ENCODE measurements around the gene RSAD2. TPM values are rescaled to one million over a fixed set of nuclear protein-coding genes. Genes with fewer than 3 reads are reported as not detected.

The RSAD2 gene
- total RNA-seq, 1 donor from 2014 or later, result 25.7 TPM

- H3K27me3 ChIP-seq, result no peaks in the 10 kb centered on the region
- no peak overlapping the region for H3K4me3 ChIP-seq
- intact Hi-C loops (cut with DNase I), result loop anchor here (10.0 kb wide), 1 partner anchor 109 kb away; no protein-coding TSS in a partner anchor
- no peaks in the 10 kb centered on the region for H3K36me3 ChIP-seq
- ATAC-seq, result no peak
- no peak for TF ChIP-seq CTCF (IDR thresholded peaks at IDR 0.05)
- H3K9me3 ChIP-seq, result no peaks in the 10 kb centered on the region
- H3K4me1 ChIP-seq, result peaks cover 4% of the 10 kb centered on the region
- DNase-seq, result no peak
- H3K27ac ChIP-seq, result no peak overlapping the region
These were observed 37.8 kb downstream of the RSAD2 start for GRCh38 chr2:6915399-6915798.

GRCh38 chr2:6916224-6916623, 38.6 kb downstream of the RSAD2 start:
- Histone ChIP-seq H3K9me3 (no peaks in the 10 kb centered on the region), H3K36me3 (no peaks in the 10 kb centered on the region), H3K4me3 (no peak overlapping the region), H3K27me3 (no peaks in the 10 kb centered on the region), H3K27ac (no peak overlapping the region), H3K4me1 (peaks cover 4% of the 10 kb centered on the region)
- TF ChIP-seq CTCF (IDR thresholded peaks at IDR 0.05), result no peak
- intact Hi-C loops (cut with DNase I), result loop anchor here (10.0 kb wide), 1 partner anchor 109 kb away; no protein-coding TSS in a partner anchor
- no peak for ATAC-seq
- DNase-seq, result no peak

GRCh38 chr2:6916736-6917070, 39.1 kb downstream of the RSAD2 start:
- Histone ChIP-seq H3K36me3 (no peaks in the 10 kb centered on the region), H3K4me3 (peak overlapping the region; percentile 21), H3K9me3 (no peaks in the 10 kb centered on the region), H3K27ac (no peak overlapping the region), H3K4me1 (peaks cover 4% of the 10 kb centered on the region), H3K27me3 (no peaks in the 10 kb centered on the region)
- TF ChIP-seq CTCF (IDR thresholded peaks at IDR 0.05), result no peak
- DNase-seq (no peak), ATAC-seq (no peak)
- intact Hi-C loops (cut with DNase I), result loop anchor here (10.0 kb wide), 1 partner anchor 108 kb away; no protein-coding TSS in a partner anchor

GRCh38 chr2:6917071-6917760, 39.6 kb downstream of the RSAD2 start, which contains the start of gene RNF144A:
Gene RNF144A, plus strand, starts transcription at chr2:6917412. Its CDS starts 79,515 bp downstream, at chr2:6996927.
- Histone ChIP-seq H3K27ac (peak within 1 kb of the TSS; percentile 24), H3K27me3 (no peaks in the 10 kb centered on the region), H3K36me3 (no peaks in the 10 kb centered on the region), H3K4me3 (peak within 1 kb of the TSS; percentile 62), H3K4me1 (peaks cover 4% of the 10 kb centered on the region), H3K9me3 (no peaks in the 10 kb centered on the region)
- ATAC-seq, result peak; percentile 95
- TF ChIP-seq CTCF (IDR thresholded peaks at IDR 0.05), result peak; percentile 36
- DNase-seq, result peak; percentile 86
- intact Hi-C loops (cut with DNase I), result loop anchor here (10.0 kb wide), 1 partner anchor 108 kb away; no protein-coding TSS in a partner anchor

GRCh38 chr2:6917761-6918421, 40.3 kb downstream of the RSAD2 start:
- intact Hi-C loops (cut with DNase I), result loop anchor here (10.0 kb wide), 1 partner anchor 107 kb away; no protein-coding TSS in a partner anchor
- H3K36me3 ChIP-seq, result no peaks in the 10 kb centered on the region
- DNase-seq, result peak; percentile 76
- H3K27me3 ChIP-seq, result no peaks in the 10 kb centered on the region
- H3K27ac ChIP-seq, result peak overlapping the region; percentile 24
- ATAC-seq, result peak; percentile 58
- peak overlapping the region; percentile 62 for H3K4me3 ChIP-seq
- no peaks in the 10 kb centered on the region for H3K9me3 ChIP-seq
- no peak for TF ChIP-seq CTCF (IDR thresholded peaks at IDR 0.05)
- H3K4me1 ChIP-seq, result peaks cover 4% of the 10 kb centered on the region

Measured in upper lobe of right lung (tissue), 1 donor.